Measurements from ENCODE around the gene TMEM141.

- TF ChIP-seq CTCF (IDR thresholded peaks at IDR 0.05; ENCODE audit: poor library complexity, severe bottlenecking) (no peak), EP300 (conservative IDR thresholded peaks at IDR 0.05; ENCODE audit: poor library complexity, severe bottlenecking) (no peak), EZH2 (IDR thresholded peaks at IDR 0.05; ENCODE audit: borderline replicate concordance, insufficient read depth, low read length, poor library complexity, severe bottlenecking) (no peak), REST (IDR thresholded peaks at IDR 0.05; ENCODE audit: borderline replicate concordance) (no peak), POLR2AphosphoS5 (IDR thresholded peaks at IDR 0.05) (no peak), RAD21 (conservative IDR thresholded peaks at IDR 0.05) (no peak), SMC3 (conservative IDR thresholded peaks at IDR 0.05; ENCODE audit: poor library complexity) (no peak), MXI1 (conservative IDR thresholded peaks at IDR 0.05; ENCODE audit: poor library complexity, severe bottlenecking) (no peak), TAF1 (IDR thresholded peaks at IDR 0.05; ENCODE audit: low read depth) (no peak)
Observed at GRCh38 chr9:136784997-136785361, 6.2 kb upstream of the TMEM141 start.
